Measurements from ENCODE around the gene MRTFB. TPM values are rescaled to one million over a fixed set of nuclear protein-coding genes. Genes with fewer than 3 reads are reported as not detected.
A peak's percentile ranks its signal among the peaks of the same experiment; 100 is the strongest.

MRTFB gene
- total and polyA plus RNA-seq, 2 of the 13 experiments (the other 11 are each of a cell fraction or from before 2014, with no cell fraction given), result 11.4 to 14.0 TPM

GRCh38 chr16:14315683-14316320, 244.7 kb downstream of the MRTFB start (continued):
- TF ChIP-seq ZNF597 (CRISPR knock-in tag; IDR thresholded peaks at IDR 0.05) (no peak), ZMAT3 (CRISPR knock-in tag; conservative IDR thresholded peaks at IDR 0.05) (no peak), HOXD1 (CRISPR knock-in tag; IDR thresholded peaks at IDR 0.05) (no peak), ISX (CRISPR knock-in tag; conservative IDR thresholded peaks at IDR 0.05) (no peak), EP300 (IDR thresholded peaks at IDR 0.05; ENCODE audit: low read depth in 2 of 2, low read length in 2 of 2) (peak in 1 of 2 experiments; percentile 26; a peak in 1 of 4 replicates), EP300 (CRISPR knock-in tag; IDR thresholded peaks at IDR 0.05; ENCODE audit: borderline replicate concordance) (no peak), JARID2 (CRISPR knock-in tag; IDR thresholded peaks at IDR 0.05; ENCODE audit: insufficient replicate concordance) (no peak), BCL6 (CRISPR knock-in tag; IDR thresholded peaks at IDR 0.05) (peak; percentile 10; the same call in 1 of the 2 replicates), GATAD2A (CRISPR knock-in tag; IDR thresholded peaks at IDR 0.05) (peak; percentile 63), ZNF7 (CRISPR knock-in tag; IDR thresholded peaks at IDR 0.05) (peak; percentile 20; the same call in 1 of the 2 replicates), ZNF263 (CRISPR knock-in tag; IDR thresholded peaks at IDR 0.05) (no peak), THAP11 (CRISPR knock-in tag; IDR thresholded peaks at IDR 0.05) (no peak), ZBTB38 (CRISPR knock-in tag; IDR thresholded peaks at IDR 0.05) (peak; percentile 68), ZFX (CRISPR knock-in tag; IDR thresholded peaks at IDR 0.05; ENCODE audit: low read depth) (peak; percentile 62; the same call in 1 of the 2 replicates), ISL2 (CRISPR knock-in tag; IDR thresholded peaks at IDR 0.05) (no peak), CHD2 (IDR thresholded peaks at IDR 0.05; ENCODE audit: low read depth, low read length) (no peak), ZNF414 (CRISPR knock-in tag; IDR thresholded peaks at IDR 0.05) (no peak), NONO (IDR thresholded peaks at IDR 0.05) (no peak), NONO (CRISPR knock-in tag; conservative IDR thresholded peaks at IDR 0.05) (peak; percentile 12; the same call in 1 of the 2 replicates), ZBTB42 (CRISPR knock-in tag; IDR thresholded peaks at IDR 0.05) (0 out of 2 replicates have a peak, but pooled peaks have one; percentile 37), FIP1L1 (IDR thresholded peaks at IDR 0.05; ENCODE audit: borderline replicate concordance, insufficient read depth, low read depth, low read length) (no peak), THRA (CRISPR knock-in tag; IDR thresholded peaks at IDR 0.05; ENCODE audit: borderline replicate concordance) (no peak), ZNF512 (CRISPR knock-in tag; IDR thresholded peaks at IDR 0.05) (no peak), HOXA3 (CRISPR knock-in tag; IDR thresholded peaks at IDR 0.05) (peak; percentile 63; the same call in 1 of the 2 replicates), ZNF275 (CRISPR knock-in tag; IDR thresholded peaks at IDR 0.05; ENCODE audit: borderline replicate concordance) (no peak), CEBPG (CRISPR knock-in tag; IDR thresholded peaks at IDR 0.05) (peak; percentile 36)

Data from HepG2 (cell line).